K562 (cell line): ENCODE results near the gene NLRX1. TPM values are rescaled to one million over a fixed set of nuclear protein-coding genes. Genes with fewer than 3 reads are reported as not detected.

Experiments used
- ATF2 ChIP-seq: sonication (generic); formaldehyde crosslinking; IDR thresholded peaks from 2 replicates; pipeline ENCODE4 v1.8.1; 2022; ENCODE audit warnings: missing genetic modification reagents
- BRCA1 ChIP-seq, 2 experiments: fragments of 450-650 bp in 1 of 2; sonication (generic) in 1 of 2; formaldehyde crosslinking in 1 of 2; IDR thresholded peaks; 2 replicates each; pipeline versions ENCODE4 v1.5.0 to v1.6.1; 2017 to 2020; ENCODE audit warnings: mild to moderate bottlenecking in 1 of 2, missing genetic modification reagents in 1 of 2
- DEAF1 ChIP-seq: fragments of 450-650 bp; formaldehyde crosslinking; IDR thresholded peaks from 2 replicates; pipeline ENCODE4 v1.4.0; 2020; ENCODE audit warnings: mild to moderate bottlenecking, moderate library complexity
- HBP1 ChIP-seq: fragments of 450-650 bp; formaldehyde crosslinking; IDR thresholded peaks from 2 replicates; pipeline ENCODE4 v1.4.0; 2022; ENCODE audit warnings: missing genetic modification characterization
- HDAC6 ChIP-seq: IDR thresholded peaks from 2 replicates; pipeline ENCODE4 v1.6.1; 2012; ENCODE audit warnings: low read depth, mild to moderate bottlenecking, control low read depth, inconsistent platforms, low read length, moderate library complexity
- MLX ChIP-seq, 2 experiments: fragments of 450-650 bp in 1 of 2; sonication (generic) in 1 of 2; formaldehyde crosslinking; conservative IDR thresholded peaks; 2 replicates each; pipeline versions ENCODE4 v1.4.0 to v1.8.1; 2020 to 2022; ENCODE audit warnings: mild to moderate bottlenecking in 1 of 2, missing genetic modification reagents in 1 of 2
- SMARCC2 ChIP-seq: fragments of 450-650 bp; IDR thresholded peaks from 2 replicates; pipeline ENCODE4 v1.6.1; 2017; ENCODE audit warnings: antibody characterized with exemption, moderate library complexity, mild to moderate bottlenecking, low read depth
- ZBTB40 ChIP-seq, 2 experiments: fragments of 450-650 bp in 1 of 2; sonication (generic) in 1 of 2; formaldehyde crosslinking in 1 of 2; IDR thresholded peaks; 2 replicates each; pipeline versions ENCODE4 v1.7.1 to v1.9.0; 2016 to 2022; ENCODE audit warnings: inconsistent platforms in 1 of 2, mild to moderate bottlenecking in 1 of 2, missing genetic modification reagents in 1 of 2
- ZBTB7A ChIP-seq: IDR thresholded peaks from 2 replicates; pipeline ENCODE4 v1.6.1; 2011; ENCODE audit warnings: low read depth, mild to moderate bottlenecking, low read length, moderate library complexity, borderline replicate concordance; ENCODE audit not compliant: control insufficient read depth
- polyA plus RNA-seq, 8 experiments: library from polyadenylated mRNA; depleted of rRNA in 4 of 8; stranded (reverse) in 5 of 8; unstranded in 3 of 8; fragments of >200 nt; fragmentation: Nextera tagmentation in 2 of 8; fragmentation: Illumina TruSeq in 1 of 8; extraction: Ambion mirVana in 2 of 8; extraction: Trizol in 1 of 8; gene quantifications; 2 replicates each; pipeline versions ENCODE4 v1.2.1 to v1.2.3, GENCODE V29; 2011 to 2014; ENCODE audit warnings: inconsistent platforms in 1 of 8, missing spikeins in 1 of 8
- total RNA-seq, 7 experiments: library from RNA; depleted of rRNA in 6 of 7; stranded (reverse); fragments of >200 nt in 6 of 7; fragmentation: Illumina TruSeq in 2 of 7; extraction: Trizol in 2 of 7; gene quantifications; 2 replicates each; pipeline versions ENCODE4 v1.2.1 to v1.2.3, GENCODE V29; 2011 to 2021; ENCODE audit warnings: low replicate concordance in 1 of 7

NLRX1 gene
- total and polyA plus RNA-seq, 9 of the 15 experiments (the other 6 are each of a cell fraction or from before 2014, with no cell fraction given), result 0.04 to 2.3 (median 0.69) TPM

- TF ChIP-seq ZBTB7A, result peak; percentile 51; the same call in 1 of the 2 replicates
- 0 out of 2 replicates have a peak, but pooled peaks have one; percentile 12 for TF ChIP-seq DEAF1
- TF ChIP-seq MLX (CRISPR knock-in tag; conservative IDR thresholded peaks at IDR 0.05), result no peak
- TF ChIP-seq BRCA1 (IDR thresholded peaks at IDR 0.05), result no peak
- TF ChIP-seq BRCA1 (CRISPR knock-in tag; IDR thresholded peaks at IDR 0.05), result no peak
- TF ChIP-seq ZBTB40 (IDR thresholded peaks at IDR 0.05), result no peak
- no peak for TF ChIP-seq ZBTB40 (CRISPR knock-in tag; IDR thresholded peaks at IDR 0.05)
- TF ChIP-seq SMARCC2, result no peak
- no peak for TF ChIP-seq ATF2 (CRISPR knock-in tag)
- no peak for TF ChIP-seq HBP1 (CRISPR knock-in tag)
- no peak for TF ChIP-seq HDAC6
Measured at GRCh38 chr11:119144825-119145486, 23.6 kb upstream of the NLRX1 start (continued).
